HCT116 (cell line): Measurements from ENCODE around the gene RELA. TPM values are rescaled to one million over a fixed set of nuclear protein-coding genes. Genes with fewer than 3 reads are reported as not detected.

Source experiments
- ATAC-seq: fragments of 200-7000 bp; cut with Tn5 transposase; 2 replicates; pipeline ENCODE4 v1.9.1; 2020; ENCODE audit warnings: mild to moderate bottlenecking, moderate library complexity
- BruUV-seq: library from RNA; stranded (reverse); fragments of 400-500 nt; replicated peaks from 2 replicates; lab custom pipeline; 2021; lab: Mats Ljungman, UMichigan
- CTCF ChIA-PET: fragments of 300-600 bp; sonication (Branson Sonifier 250); formaldehyde crosslinking; loops from one replicate; lab custom pipeline; 2021; ENCODE audit warnings: antibody characterized with exemption; lab: Charles Lee
- POLR2A ChIA-PET: fragments of 300-600, 350-600 bp; sonication (Branson Sonifier 250); formaldehyde crosslinking; loops from one replicate; lab custom pipeline; 2021; ENCODE audit warnings: antibody characterized with exemption; lab: Charles Lee
- RAD21 ChIA-PET, 2 experiments: fragments of 300-600 bp; sonication (Branson Sonifier 250); formaldehyde crosslinking; loops; one replicate each; lab custom pipeline; 2023; ENCODE audit warnings: low total read pairs in 2 of 2; ENCODE audit not compliant: uncharacterized antibody in 2 of 2, unreplicated experiment in 2 of 2, low non-redundant PET in 1 of 2; lab: Charles Lee
- DNase-seq: peaks from one replicate; pipeline ENCODE4 v3.0.0-alpha.2; 2010; ENCODE audit warnings: low read depth, low spot score
- H2AFZ ChIP-seq: fragments of 200-600 bp; shearing (Covaris generic), sonication (generic); 2 replicates; pipeline ENCODE4 v1.6.1; 2017; ENCODE audit warnings: low read depth, mixed run types, mixed read lengths, antibody characterized with exemption, low read length; ENCODE audit not compliant: poor library complexity, severe bottlenecking
- H3K27ac ChIP-seq: 2 replicates; pipeline ENCODE4 v1.5.1; 2012; ENCODE audit warnings: low read depth, low read length
- H3K27me3 ChIP-seq: fragments of 200-600 bp; sonication (generic); 2 replicates; pipeline ENCODE4 v1.6.1; 2016; ENCODE audit warnings: mixed run types, low read length, mixed read lengths; ENCODE audit not compliant: insufficient read depth
- H3K36me3 ChIP-seq, 2 experiments: fragments of 200-500 bp in 1 of 2; fragments of 200-600 bp in 1 of 2; sonication (Bioruptor generic) in 1 of 2; sonication (generic) in 1 of 2; 2 replicates each; pipeline versions ENCODE4 v1.5.1 to v1.6.1; 2014 to 2016; ENCODE audit warnings: low read length in 2 of 2, inconsistent platforms in 1 of 2, mixed read lengths in 1 of 2, mixed run types in 1 of 2; ENCODE audit not compliant: insufficient read depth in 2 of 2, control insufficient read depth in 1 of 2
- H3K4me1 ChIP-seq, 2 experiments: fragments of 200-600 bp in 1 of 2; sonication (generic) in 1 of 2; 2 replicates each; pipeline versions ENCODE4 v1.5.1 to v1.6.1; 2012 to 2017; ENCODE audit warnings: low read length in 2 of 2, inconsistent platforms in 1 of 2, mild to moderate bottlenecking in 1 of 2, mixed read lengths in 1 of 2, mixed run types in 1 of 2, moderate library complexity in 1 of 2; ENCODE audit not compliant: insufficient read depth in 2 of 2, control insufficient read depth in 1 of 2
- H3K4me2 ChIP-seq: fragments of 200-600 bp; sonication (generic); 2 replicates; pipeline ENCODE4 v1.6.1; 2017; ENCODE audit warnings: mixed run types, low read length, mixed read lengths
- H3K4me3 ChIP-seq, 2 experiments: fragments of 200-600 bp in 1 of 2; sonication (generic) in 1 of 2; replicated peaks in 1 of 2; 2 replicates each; pipeline ENCODE4 v1.5.1; 2011 to 2016; ENCODE audit warnings: low read length in 2 of 2, control low read depth in 1 of 2, low read depth in 1 of 2, mild to moderate bottlenecking in 1 of 2, mixed read lengths in 1 of 2, mixed run types in 1 of 2
- H3K79me2 ChIP-seq: fragments of 200-600 bp; sonication (generic); 2 replicates; pipeline ENCODE4 v1.6.1; 2017; ENCODE audit warnings: mild to moderate bottlenecking, mixed run types, low read length, moderate library complexity, mixed read lengths; ENCODE audit not compliant: insufficient read depth
- H3K9ac ChIP-seq: fragments of 200-600 bp; sonication (generic); 2 replicates; pipeline ENCODE4 v1.6.1; 2016; ENCODE audit warnings: low read length, mixed read lengths
- H3K9me2 ChIP-seq: fragments of 200-600 bp; sonication (generic), shearing (Covaris generic); 2 replicates; pipeline ENCODE4 v1.6.1; 2017; ENCODE audit warnings: mixed run types, mild to moderate bottlenecking, moderate library complexity; ENCODE audit not compliant: insufficient read depth
- H3K9me3 ChIP-seq, 2 experiments: fragments of 200-500 bp in 1 of 2; fragments of 200-600 bp in 1 of 2; sonication (Bioruptor generic) in 1 of 2; sonication (generic) in 1 of 2; 2 replicates each; pipeline ENCODE4 v1.6.1; 2014 to 2017; ENCODE audit warnings: low read length in 2 of 2, mixed read lengths in 2 of 2, inconsistent platforms in 1 of 2, low read depth in 1 of 2, mild to moderate bottlenecking in 1 of 2, mixed run types in 1 of 2, moderate library complexity in 1 of 2; ENCODE audit not compliant: control insufficient read depth in 1 of 2, insufficient read depth in 1 of 2
- H4K20me1 ChIP-seq: fragments of 200-600 bp; sonication (generic), shearing (Covaris generic); 2 replicates; pipeline ENCODE4 v1.6.1; 2017; ENCODE audit warnings: mixed run types, mild to moderate bottlenecking, moderate library complexity; ENCODE audit not compliant: insufficient read depth
- ATF3 ChIP-seq: IDR thresholded peaks from 2 replicates; pipeline ENCODE4 v1.6.1; 2012
- CTCF ChIP-seq, 3 experiments: fragments of 200-600 bp in 1 of 3; sonication (generic) in 1 of 3; IDR thresholded peaks in 2 of 3; conservative IDR thresholded peaks in 1 of 3; 2 replicates each; pipeline ENCODE4 v1.5.1; 2012 to 2017; ENCODE audit warnings: low read depth in 2 of 3, low read length in 2 of 3, antibody characterized with exemption in 1 of 3, borderline replicate concordance in 1 of 3, control low read depth in 1 of 3, mild to moderate bottlenecking in 1 of 3, mixed read lengths in 1 of 3, mixed run types in 1 of 3, moderate library complexity in 1 of 3; ENCODE audit not compliant: insufficient read depth in 1 of 3
- EGR1 ChIP-seq: IDR thresholded peaks from 2 replicates; pipeline ENCODE4 v1.6.1; 2012; ENCODE audit warnings: low read depth
- POLR2A ChIP-seq: IDR thresholded peaks from 2 replicates; pipeline ENCODE4 v1.7.0; 2011; ENCODE audit warnings: borderline replicate concordance; ENCODE audit not compliant: insufficient read depth, insufficient read length; ENCODE audit errors: extremely low read depth
- POLR2AphosphoS5 ChIP-seq: IDR thresholded peaks from 2 replicates; pipeline ENCODE4 v1.6.1; 2011; ENCODE audit warnings: mild to moderate bottlenecking, low read depth, low read length, moderate library complexity
- RAD21 ChIP-seq: IDR thresholded peaks from 2 replicates; pipeline ENCODE4 v1.6.1; 2012; ENCODE audit warnings: low read depth, mild to moderate bottlenecking
- SIN3A ChIP-seq: IDR thresholded peaks from 2 replicates; pipeline ENCODE4 v1.6.1; 2012; ENCODE audit warnings: low read depth
- SRF ChIP-seq: IDR thresholded peaks from 2 replicates; pipeline ENCODE4 v1.6.1; 2012; ENCODE audit warnings: low read depth
- ZNF274 ChIP-seq: fragments of 200-500 bp; sonication (Bioruptor generic); IDR thresholded peaks from 2 replicates; pipeline ENCODE4 v1.6.1; 2014; ENCODE audit warnings: mild to moderate bottlenecking, low read depth, low read length, inconsistent platforms
- intact Hi-C: fragments of 100-400 bp; cut with micrococcal nuclease; formaldehyde crosslinking; loops from 2 replicates; pipeline ENCODE4 v1.10.0; 2022
- total RNA-seq: library from RNA; stranded (reverse); gene quantifications from one replicate; pipeline ENCODE4 v1.2.1, GENCODE V29; 2021; ENCODE audit not compliant: unreplicated experiment

Gene RELA
- total RNA-seq, 1 experiment from 2014 or later = 78.5 TPM

- H3K4me2 ChIP-seq = peak overlapping the region; percentile 88
- POLR2A ChIA-PET = interaction anchor here (1.1 to 3.1 kb wide), 3 partner anchors 11 to 48 kb away, joined by 4 to 24 read pairs (median 5); partner anchors contain the start of gene PCNX3
- RAD21 ChIA-PET = interaction anchor here (0.6 to 1.0 kb wide), 2 partner anchors 38 to 124 kb away, joined by 6 to 7 read pairs; no protein-coding TSS in a partner anchor
- no peak for DNase-seq
- H3K9me2 ChIP-seq = no peaks in the 10 kb centered on the region
- peak; percentile 48 for ATAC-seq
- H4K20me1 ChIP-seq = no peaks in the 10 kb centered on the region
- peak overlapping the region; percentile 95 for H3K27ac ChIP-seq
- no TSS peak for BruUV-seq
- H3K9ac ChIP-seq = peak overlapping the region; percentile 95
- H3K4me3 ChIP-seq = peak overlapping the region; percentile 86 to 100
- TF ChIP-seq SIN3A = peak; percentile 31; the same call in 1 of the 2 replicates
- no peak for TF ChIP-seq POLR2A
- TF ChIP-seq CTCF (IDR thresholded peaks at IDR 0.05 in 2 of 3, conservative IDR thresholded peaks at IDR 0.05 in 1 of 3; ENCODE audit: borderline replicate concordance in 1 of 3, insufficient read depth in 1 of 3, low read depth in 2 of 3, low read length in 2 of 3) = no peak
- peak; percentile 61; the same call in 1 of the 2 replicates for TF ChIP-seq EGR1
- no peak for TF ChIP-seq RAD21
- TF ChIP-seq ZNF274 = no peak
- no peak for TF ChIP-seq SRF
- no peak for TF ChIP-seq ATF3
- no peak for TF ChIP-seq POLR2AphosphoS5
- peaks cover 35% of the 10 kb centered on the region for H3K79me2 ChIP-seq
- no peaks in the 10 kb centered on the region for H3K27me3 ChIP-seq
- H2AFZ ChIP-seq = peak overlapping the region; percentile 2
- CTCF ChIA-PET = interaction anchor here (0.7 to 1.4 kb wide), 5 partner anchors 26 to 196 kb away, joined by 3 to 4 read pairs (median 4); partner anchors contain the start of genes KAT5, MUS81 and SIPA1
- H3K4me1 ChIP-seq = peaks cover 17 to 24% of the 10 kb centered on the region in 2 experiments
- H3K36me3 ChIP-seq = peaks cover 18 to 25% of the 10 kb centered on the region in 2 experiments; a peak in 3 of 4 replicates
- H3K9me3 ChIP-seq = no peaks in the 10 kb centered on the region
- intact Hi-C loops = no loop called here
These were observed 1.0 kb upstream of the RELA start for GRCh38 chr11:65663639-65664200.
